ENCODE results near the gene MED15.

Gene MED15, protein sequence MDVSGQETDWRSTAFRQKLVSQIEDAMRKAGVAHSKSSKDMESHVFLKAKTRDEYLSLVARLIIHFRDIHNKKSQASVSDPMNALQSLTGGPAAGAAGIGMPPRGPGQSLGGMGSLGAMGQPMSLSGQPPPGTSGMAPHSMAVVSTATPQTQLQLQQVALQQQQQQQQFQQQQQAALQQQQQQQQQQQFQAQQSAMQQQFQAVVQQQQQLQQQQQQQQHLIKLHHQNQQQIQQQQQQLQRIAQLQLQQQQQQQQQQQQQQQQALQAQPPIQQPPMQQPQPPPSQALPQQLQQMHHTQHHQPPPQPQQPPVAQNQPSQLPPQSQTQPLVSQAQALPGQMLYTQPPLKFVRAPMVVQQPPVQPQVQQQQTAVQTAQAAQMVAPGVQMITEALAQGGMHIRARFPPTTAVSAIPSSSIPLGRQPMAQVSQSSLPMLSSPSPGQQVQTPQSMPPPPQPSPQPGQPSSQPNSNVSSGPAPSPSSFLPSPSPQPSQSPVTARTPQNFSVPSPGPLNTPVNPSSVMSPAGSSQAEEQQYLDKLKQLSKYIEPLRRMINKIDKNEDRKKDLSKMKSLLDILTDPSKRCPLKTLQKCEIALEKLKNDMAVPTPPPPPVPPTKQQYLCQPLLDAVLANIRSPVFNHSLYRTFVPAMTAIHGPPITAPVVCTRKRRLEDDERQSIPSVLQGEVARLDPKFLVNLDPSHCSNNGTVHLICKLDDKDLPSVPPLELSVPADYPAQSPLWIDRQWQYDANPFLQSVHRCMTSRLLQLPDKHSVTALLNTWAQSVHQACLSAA

DNA sequence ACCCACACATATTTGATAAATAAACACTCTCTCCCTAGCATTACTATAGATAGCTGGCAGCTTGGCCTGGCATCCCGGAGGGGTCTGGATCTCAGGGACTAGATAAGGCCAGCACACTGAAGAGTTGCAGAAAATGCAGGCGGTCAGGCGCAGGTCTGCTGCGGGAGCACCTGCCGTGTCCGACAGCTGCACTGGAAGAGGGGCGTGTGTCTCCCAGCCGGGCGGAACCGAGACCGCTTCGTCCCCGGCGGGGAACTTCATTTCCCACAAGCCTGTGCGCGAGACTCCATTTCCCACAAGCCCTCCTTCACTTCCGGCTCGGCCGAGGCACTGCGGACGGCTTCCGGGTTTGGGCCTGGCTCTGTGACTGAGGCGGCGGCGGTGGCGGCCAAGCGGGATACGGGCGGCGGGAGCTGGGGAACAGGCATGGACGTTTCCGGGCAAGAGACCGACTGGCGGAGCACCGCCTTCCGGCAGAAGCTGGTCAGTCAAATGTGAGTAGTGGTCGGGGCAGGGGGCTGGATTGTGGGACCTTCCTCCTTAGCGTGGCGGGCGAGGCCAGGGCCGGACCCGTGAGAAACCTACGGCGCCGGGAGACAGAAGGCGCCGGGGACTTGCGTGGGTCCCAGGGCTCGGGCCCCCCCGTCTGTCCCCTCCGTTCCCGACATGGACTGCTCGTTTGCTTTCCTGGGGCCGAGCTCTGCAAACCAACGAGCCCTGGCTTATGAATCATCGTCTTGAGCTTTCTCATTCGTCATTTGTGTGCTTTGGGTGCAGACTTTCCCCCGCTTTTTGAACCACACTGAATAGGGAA is at the start of gene MED15:
Gene MED15 (plus strand): TSS at position 358 of the 814 bp plus-strand sequence. CDS start 69 bp downstream, at position 427.
- TF ChIP-seq GATA2 (IDR thresholded peaks at IDR 0.05; ENCODE audit: low read depth, low read length) (no peak), GATA3 (IDR thresholded peaks at IDR 0.05; ENCODE audit: low read depth, low read length) (no peak)

- no peak for TF ChIP-seq GATA2 (IDR thresholded peaks at IDR 0.05; ENCODE audit: low read depth, low read length)
- no peak for TF ChIP-seq GATA3 (IDR thresholded peaks at IDR 0.05; ENCODE audit: low read depth, low read length)
Measured at GRCh38 chr22:20458530-20459151, 48.8 kb upstream of the MED15 start.

DNA sequence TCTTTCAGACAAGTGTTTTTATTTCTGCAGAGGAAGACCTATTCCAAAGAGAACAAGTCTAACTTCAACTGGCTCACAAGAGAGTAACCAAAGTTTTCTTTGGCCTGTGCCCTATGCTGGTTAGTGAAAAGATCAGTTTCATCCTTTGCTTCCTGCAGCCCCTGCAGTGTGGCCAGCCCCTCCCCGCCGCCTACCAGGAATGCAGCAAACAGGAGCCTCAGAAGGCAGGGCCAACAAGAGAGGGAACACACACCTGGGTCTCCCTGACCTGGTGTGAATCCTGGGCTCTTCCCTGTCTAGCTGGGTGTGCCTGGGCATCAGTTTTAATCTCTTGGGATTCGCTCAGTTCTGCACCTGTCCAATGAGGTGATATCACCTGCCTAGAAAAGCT is 48.3 kb upstream of the MED15 start:
- TF ChIP-seq GATA3 (IDR thresholded peaks at IDR 0.05; ENCODE audit: low read depth, low read length) (no peak), GATA2 (IDR thresholded peaks at IDR 0.05; ENCODE audit: low read depth, low read length) (no peak)

DNA sequence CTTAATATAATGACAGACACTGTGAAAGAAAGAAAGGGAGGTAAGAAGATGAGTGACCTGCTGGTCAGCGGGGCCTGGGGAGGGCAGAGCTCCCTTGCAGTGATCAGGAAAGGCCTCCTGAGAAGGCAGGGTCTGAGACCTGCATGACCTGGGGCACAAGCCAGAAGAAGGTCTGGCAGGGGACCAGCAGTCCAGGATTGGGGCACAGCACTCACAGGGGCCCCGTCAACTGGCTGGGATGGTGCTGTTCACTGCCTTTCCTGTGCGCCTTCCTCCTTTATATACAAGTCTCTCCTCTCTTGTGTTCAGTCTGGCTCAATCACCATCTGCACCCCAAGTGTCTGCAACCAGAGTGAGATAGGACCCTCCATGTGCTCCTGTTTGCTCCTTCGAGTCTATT is 47.5 kb upstream of the MED15 start:
- TF ChIP-seq GATA3 (IDR thresholded peaks at IDR 0.05; ENCODE audit: low read depth, low read length) (no peak), GATA2 (IDR thresholded peaks at IDR 0.05; ENCODE audit: low read depth, low read length) (no peak)

DNA sequence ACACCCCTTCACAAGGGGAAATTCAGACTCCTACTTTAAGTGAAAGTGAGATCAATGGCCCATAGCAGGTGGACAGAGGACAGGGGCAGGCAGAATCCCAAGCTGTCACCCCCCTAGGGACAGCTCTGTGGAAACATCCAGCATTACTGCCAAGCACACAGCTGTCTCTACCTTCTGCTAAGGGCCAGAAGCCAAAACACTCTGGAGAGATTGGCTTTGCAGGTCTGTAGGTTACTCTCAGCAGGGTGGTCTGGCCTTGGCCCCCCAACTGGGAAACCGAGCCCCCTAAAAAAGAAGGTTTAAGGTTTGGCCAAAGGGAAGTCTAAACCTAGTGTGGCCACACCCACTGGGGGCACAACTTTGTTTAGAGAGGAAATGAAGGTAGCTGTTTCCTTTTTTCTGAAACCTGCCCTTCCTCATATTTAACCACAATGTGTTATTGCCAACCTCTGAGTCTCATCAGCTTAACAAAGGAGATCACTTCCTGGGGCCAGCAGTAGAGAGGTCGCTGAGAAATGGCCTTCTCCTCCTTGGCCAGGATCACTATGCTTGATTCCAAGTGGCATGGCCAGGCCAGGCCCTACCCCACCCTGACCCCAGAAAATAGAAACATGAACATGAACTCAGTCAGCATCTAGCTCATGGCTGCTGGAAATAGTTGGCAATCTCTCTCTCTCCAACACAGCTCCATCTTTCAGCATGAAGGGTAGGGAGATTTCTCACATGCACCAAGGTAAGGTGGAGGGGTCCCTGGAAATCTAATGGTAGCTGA is 43.9 kb upstream of the MED15 start:
- TF ChIP-seq GATA3 (IDR thresholded peaks at IDR 0.05; ENCODE audit: low read depth, low read length) = no peak
- no peak for TF ChIP-seq GATA2 (IDR thresholded peaks at IDR 0.05; ENCODE audit: low read depth, low read length)

- TF ChIP-seq GATA2 (IDR thresholded peaks at IDR 0.05; ENCODE audit: low read depth, low read length) (no peak), GATA3 (IDR thresholded peaks at IDR 0.05; ENCODE audit: low read depth, low read length) (no peak)
Measured at GRCh38 chr22:20464096-20464614, 43.3 kb upstream of the MED15 start.

GRCh38 chr22:20464912-20465758 is 42.3 kb upstream of the MED15 start:
- TF ChIP-seq GATA2 (IDR thresholded peaks at IDR 0.05; ENCODE audit: low read depth, low read length) (no peak), GATA3 (IDR thresholded peaks at IDR 0.05; ENCODE audit: low read depth, low read length) (no peak)

DNA sequence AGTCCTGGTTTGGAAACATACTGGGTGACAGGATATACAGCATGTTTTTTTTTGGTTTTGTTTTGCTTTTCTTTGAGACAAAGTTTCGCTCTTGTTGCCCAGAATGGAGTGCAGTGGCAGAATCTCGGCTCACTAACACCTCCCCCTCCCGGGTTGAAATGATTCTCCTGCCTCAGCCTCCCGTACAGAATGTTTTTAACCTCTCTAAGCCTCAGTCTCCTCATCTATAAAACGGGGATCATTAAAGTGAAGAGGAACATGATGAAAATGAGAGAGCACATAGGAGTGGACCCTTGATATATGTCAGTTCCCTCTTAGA is 41.7 kb upstream of the MED15 start:
- TF ChIP-seq GATA2 (IDR thresholded peaks at IDR 0.05; ENCODE audit: low read depth, low read length) = no peak
- no peak for TF ChIP-seq GATA3 (IDR thresholded peaks at IDR 0.05; ENCODE audit: low read depth, low read length)

DNA sequence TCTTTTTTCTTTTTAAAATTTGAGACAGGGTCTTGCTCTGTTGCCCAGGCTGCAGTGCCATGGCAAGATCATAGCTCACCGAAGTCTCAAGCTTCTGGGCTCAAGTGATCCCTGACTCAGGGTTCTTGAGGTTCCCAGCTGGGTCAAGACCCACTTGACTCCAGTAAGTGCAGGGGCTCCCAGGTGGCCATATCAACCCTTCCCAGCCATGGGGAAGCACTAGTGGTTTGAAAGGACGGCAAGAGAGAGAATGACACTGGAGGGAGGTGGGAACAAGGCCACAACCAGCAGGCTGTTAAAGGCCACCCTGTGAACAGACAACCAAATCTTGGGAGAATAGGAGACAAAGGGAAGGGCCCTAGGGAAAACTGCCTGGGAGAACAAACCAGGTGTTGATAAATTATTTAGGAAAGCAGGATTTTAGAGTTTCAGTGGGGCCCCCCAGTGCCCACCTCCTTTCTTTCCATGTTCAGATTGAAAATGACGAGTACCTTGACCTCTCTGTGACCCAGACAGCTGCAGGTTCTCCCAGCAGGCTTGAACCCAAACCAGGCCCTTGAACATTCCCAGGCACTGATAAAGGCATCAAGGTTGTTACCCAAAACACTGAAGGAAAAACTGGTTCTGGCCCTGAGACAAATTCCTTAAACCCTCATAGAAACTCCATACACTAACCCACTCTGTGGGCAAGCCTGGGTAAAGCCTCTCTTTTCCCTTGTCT is 40.6 kb upstream of the MED15 start:
- TF ChIP-seq GATA3 (IDR thresholded peaks at IDR 0.05; ENCODE audit: low read depth, low read length) (no peak), GATA2 (IDR thresholded peaks at IDR 0.05; ENCODE audit: low read depth, low read length) (no peak)

DNA sequence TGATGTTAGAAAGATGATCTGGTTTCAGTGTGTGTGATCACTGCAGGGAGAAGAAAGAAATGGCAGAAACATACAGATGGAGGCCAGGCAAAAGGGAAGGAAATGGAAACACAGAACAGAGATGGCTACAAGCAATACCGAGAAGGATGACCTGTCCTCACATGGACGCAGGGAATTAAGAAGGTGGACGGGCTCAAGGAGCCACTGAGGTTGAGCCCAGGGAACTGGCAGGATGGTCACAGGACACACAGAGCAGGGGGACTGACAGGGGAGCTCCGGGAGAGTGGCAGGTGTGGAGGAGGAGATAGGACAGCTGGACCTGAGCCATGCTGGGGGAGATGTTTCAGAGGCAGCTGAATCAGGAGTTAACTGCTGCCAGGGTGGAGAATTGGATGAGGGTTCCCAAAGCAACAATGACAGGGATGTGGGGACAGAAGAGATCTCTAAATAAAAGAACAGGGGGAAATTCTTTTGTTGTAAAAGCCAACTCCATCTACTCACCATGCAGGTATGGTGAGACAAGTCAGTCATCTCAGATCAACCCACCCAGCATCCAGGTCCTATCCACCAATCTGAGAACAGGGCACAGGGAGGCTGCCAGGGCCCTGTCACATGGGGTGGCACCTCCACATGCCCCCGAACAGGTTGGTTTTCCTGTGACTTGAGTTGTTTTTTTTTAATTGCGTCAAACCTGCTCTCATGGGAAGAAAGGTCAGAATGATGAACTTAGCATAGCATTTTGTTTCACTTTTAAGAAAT is 38.1 kb upstream of the MED15 start:
- no peak for TF ChIP-seq GATA3 (IDR thresholded peaks at IDR 0.05; ENCODE audit: low read depth, low read length)
- TF ChIP-seq GATA2 (IDR thresholded peaks at IDR 0.05; ENCODE audit: low read depth, low read length) = no peak

All from SH-SY5Y (cell line).